Measurements from ENCODE around the gene TCF19.
A peak's percentile ranks its signal among the peaks of the same experiment; 100 is the strongest.

Gene TCF19

DNA sequence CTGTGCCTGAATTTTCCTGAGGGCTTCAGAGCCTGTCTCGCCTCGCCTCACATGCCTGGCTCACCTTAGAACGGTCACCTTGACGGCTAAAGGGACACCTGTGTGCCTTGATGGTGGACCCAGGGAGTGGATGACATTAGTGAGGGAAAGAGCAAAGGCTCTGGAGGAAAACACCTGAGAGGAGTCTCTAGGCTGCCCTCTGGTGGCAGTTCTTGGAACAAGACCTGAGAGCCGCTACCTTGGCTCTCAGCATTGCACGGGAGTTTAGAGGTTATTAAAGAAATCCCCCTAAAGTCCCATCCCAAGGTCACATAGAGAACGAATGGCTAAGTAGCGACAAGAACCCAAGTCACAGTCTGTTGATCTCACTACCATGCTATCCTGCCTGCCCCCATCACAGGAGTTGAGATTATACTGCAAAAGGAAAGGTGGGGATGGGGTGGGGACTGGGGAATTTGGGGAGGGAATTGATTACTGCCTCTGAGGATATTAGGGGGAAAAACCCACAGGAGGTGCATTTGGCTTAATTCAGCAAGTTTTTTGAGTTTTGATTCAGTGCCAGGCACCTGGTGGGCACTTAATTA is 30.2 kb upstream of the TCF19 start:
- TF ChIP-seq, protein P1, sequence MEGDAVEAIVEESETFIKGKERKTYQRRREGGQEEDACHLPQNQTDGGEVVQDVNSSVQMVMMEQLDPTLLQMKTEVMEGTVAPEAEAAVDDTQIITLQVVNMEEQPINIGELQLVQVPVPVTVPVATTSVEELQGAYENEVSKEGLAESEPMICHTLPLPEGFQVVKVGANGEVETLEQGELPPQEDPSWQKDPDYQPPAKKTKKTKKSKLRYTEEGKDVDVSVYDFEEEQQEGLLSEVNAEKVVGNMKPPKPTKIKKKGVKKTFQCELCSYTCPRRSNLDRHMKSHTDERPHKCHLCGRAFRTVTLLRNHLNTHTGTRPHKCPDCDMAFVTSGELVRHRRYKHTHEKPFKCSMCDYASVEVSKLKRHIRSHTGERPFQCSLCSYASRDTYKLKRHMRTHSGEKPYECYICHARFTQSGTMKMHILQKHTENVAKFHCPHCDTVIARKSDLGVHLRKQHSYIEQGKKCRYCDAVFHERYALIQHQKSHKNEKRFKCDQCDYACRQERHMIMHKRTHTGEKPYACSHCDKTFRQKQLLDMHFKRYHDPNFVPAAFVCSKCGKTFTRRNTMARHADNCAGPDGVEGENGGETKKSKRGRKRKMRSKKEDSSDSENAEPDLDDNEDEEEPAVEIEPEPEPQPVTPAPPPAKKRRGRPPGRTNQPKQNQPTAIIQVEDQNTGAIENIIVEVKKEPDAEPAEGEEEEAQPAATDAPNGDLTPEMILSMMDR (IDR thresholded peaks at IDR 0.05; ENCODE audit: borderline replicate concordance, control extremely low read depth, extremely low read depth, insufficient read depth, missing control alignments), result peak; percentile 80
- DNase-seq (ENCODE audit: low spot score), result peak; percentile 82
- in situ Hi-C loops (cut with MboI; ENCODE audit: low sequenced_read_pairs, unreplicated experiment), result no loop called here

DNA sequence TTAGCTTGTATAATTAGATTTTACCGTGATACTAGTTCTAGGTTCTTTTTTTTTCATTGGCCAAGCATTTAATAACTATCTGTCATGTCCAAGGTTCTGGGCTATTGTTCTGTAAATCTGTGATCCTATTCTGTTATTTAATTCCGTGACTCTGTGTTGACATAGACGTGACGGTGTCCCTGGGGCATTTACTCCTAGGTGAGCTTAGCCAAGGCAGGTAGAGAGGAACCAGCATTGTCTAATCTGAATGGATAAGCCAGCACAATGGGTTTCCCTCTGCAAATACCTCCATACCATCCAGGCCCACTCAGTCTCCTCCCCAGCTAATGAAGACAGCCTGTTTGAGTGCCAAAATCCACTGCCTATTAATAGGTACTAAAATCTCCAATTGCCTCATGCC is 29.3 kb upstream of the TCF19 start:
- TF ChIP-seq, protein P1 (IDR thresholded peaks at IDR 0.05; ENCODE audit: borderline replicate concordance, control extremely low read depth, extremely low read depth, insufficient read depth, missing control alignments), result no peak
- DNase-seq (ENCODE audit: low spot score), result no peak
- in situ Hi-C loops (cut with MboI; ENCODE audit: low sequenced_read_pairs, unreplicated experiment), result no loop called here

DNA sequence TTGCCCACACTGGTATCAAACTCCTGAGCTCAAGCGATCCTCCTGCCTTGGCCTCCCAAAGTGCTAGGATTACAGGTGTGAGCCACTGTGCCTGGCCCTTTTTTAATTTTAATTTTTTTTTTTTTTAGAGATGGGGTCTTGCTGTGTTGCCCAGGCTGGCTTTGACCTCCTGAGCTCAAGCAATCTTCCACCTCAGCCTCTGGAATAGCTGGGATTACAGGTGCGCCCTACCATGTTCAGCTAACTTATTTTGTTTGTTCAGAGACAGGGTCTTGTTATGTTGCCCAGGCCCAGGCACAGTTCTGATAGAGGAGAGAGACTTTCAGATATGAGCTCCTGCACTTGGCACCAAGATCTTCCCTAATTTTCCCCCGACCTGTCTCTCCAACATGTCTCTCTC is 27.6 kb upstream of the TCF19 start:
- TF ChIP-seq, protein P1 (IDR thresholded peaks at IDR 0.05; ENCODE audit: borderline replicate concordance, control extremely low read depth, extremely low read depth, insufficient read depth, missing control alignments), result no peak
- in situ Hi-C loops (cut with MboI; ENCODE audit: low sequenced_read_pairs, unreplicated experiment), result no loop called here
- no peak for DNase-seq (ENCODE audit: low spot score)

DNA sequence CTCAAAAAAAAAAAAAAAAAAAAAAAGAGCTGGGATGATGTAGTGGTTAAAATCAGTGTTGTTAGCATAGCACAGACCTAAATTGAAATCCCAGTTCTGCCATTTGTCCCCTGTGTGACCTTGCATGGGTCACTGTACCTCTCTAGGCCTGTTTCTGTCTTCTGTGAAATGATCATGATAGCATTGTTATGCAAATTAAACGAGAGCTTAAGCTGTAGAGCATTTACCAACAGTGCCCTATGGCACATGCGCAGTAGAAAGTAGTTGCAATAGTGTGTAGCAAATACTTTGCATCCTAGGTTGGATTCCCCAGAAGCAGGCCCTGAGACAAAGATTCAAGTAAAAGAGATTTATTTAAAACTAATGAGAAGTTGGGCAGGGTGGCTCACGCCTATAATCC is 26.8 kb upstream of the TCF19 start:
- in situ Hi-C loops (cut with MboI; ENCODE audit: low sequenced_read_pairs, unreplicated experiment), result no loop called here
- TF ChIP-seq, protein P1 (IDR thresholded peaks at IDR 0.05; ENCODE audit: borderline replicate concordance, control extremely low read depth, extremely low read depth, insufficient read depth, missing control alignments), result no peak
- DNase-seq (ENCODE audit: low spot score), result no peak

DNA sequence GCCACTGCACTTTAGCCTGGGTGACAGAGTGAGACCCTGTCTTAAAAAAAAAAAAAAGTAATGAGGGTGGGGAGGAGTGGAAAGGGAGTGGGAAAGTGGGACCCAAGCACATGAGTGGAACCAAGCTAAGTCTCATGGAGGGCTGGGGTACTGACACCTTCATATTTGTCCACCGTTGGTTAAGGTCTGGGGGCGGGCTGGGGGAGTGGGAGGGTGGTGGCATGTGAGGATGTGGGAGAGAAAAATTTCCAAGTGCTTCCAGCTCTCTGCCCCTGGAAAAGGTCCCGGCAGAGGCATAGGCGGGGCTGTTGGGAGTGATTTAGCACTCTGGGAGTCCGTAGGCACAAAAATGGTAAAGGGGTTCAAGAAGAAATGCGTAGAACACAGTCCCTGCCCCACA is 25.6 kb upstream of the TCF19 start:
- TF ChIP-seq, protein P1 (IDR thresholded peaks at IDR 0.05; ENCODE audit: borderline replicate concordance, control extremely low read depth, extremely low read depth, insufficient read depth, missing control alignments), result no peak
- DNase-seq (ENCODE audit: low spot score), result no peak
- in situ Hi-C loops (cut with MboI; ENCODE audit: low sequenced_read_pairs, unreplicated experiment), result no loop called here

DNA sequence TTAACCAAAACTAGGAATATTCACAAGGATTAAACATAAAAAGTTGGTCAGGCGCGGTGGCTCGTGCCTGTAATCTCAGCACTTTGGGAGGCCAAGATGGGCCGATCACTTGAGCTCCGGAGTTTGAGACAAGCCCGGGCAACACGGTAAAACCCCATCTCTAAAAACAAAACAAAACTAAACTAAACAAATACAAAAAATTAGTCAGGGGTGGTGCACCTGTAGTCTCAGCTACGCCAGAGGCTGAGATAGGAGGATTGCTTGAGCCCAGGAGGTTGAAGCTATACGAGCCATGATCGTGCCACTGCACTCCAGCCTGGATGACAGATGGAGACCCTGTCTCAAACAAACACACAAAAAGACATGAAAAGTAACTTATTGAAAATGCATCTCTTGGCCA is 22.7 kb upstream of the TCF19 start:
- TF ChIP-seq, protein P1 (IDR thresholded peaks at IDR 0.05; ENCODE audit: borderline replicate concordance, control extremely low read depth, extremely low read depth, insufficient read depth, missing control alignments), result no peak
- DNase-seq (ENCODE audit: low spot score), result no peak
- in situ Hi-C loops (cut with MboI; ENCODE audit: low sequenced_read_pairs, unreplicated experiment), result loop anchor here (5.0 kb wide), 2 partner anchors 57 to 232 kb away; no protein-coding TSS in a partner anchor

Data from GM13976 (cell line).